OCI-LY3 (cell line): ENCODE measurements around the gene ESRRB.

Source experiments
- H2AFZ ChIP-seq: fragments of 200-600, 300-600 bp; shearing (Covaris generic); 2 replicates; pipeline ENCODE4 v1.6.0; 2014; ENCODE audit warnings: antibody characterized with exemption, low read depth, low read length
- H3K27ac ChIP-seq: fragments of 200-600, 300-600 bp; sonication (generic); 2 replicates; pipeline ENCODE4 v1.5.1; 2014; ENCODE audit warnings: mild to moderate bottlenecking, low read length, moderate library complexity, mixed read lengths
- H3K27me3 ChIP-seq: fragments of 200-600, 300-600 bp; sonication (generic); 2 replicates; pipeline ENCODE4 v1.6.1; 2014; ENCODE audit warnings: low read depth, low read length, mixed read lengths
- H3K36me3 ChIP-seq: fragments of 200-600, 300-600 bp; sonication (generic); replicated peaks from 2 replicates; pipeline ENCODE3; 2014; ENCODE audit warnings: low read depth, low read length, mixed read lengths
- H3K4me1 ChIP-seq: fragments of 300-600, 200-600 bp; sonication (generic); 2 replicates; pipeline ENCODE4 v1.6.1; 2014; ENCODE audit warnings: low read length, mixed read lengths
- H3K4me2 ChIP-seq: fragments of 200-600, 300-600 bp; sonication (generic); 2 replicates; pipeline ENCODE4 v1.6.1; 2014; ENCODE audit warnings: low read length, mixed read lengths
- H3K4me3 ChIP-seq: fragments of 300-600, 200-600 bp; sonication (generic); 2 replicates; pipeline ENCODE4 v1.5.1; 2014; ENCODE audit warnings: antibody characterized with exemption, mild to moderate bottlenecking, low read length, moderate library complexity
- H3K79me2 ChIP-seq: fragments of 300-600, 200-600 bp; shearing (Covaris generic); 2 replicates; pipeline ENCODE4 v1.6.1; 2014; ENCODE audit warnings: mild to moderate bottlenecking, low read length, mixed read lengths
- H3K9ac ChIP-seq: fragments of 300-600, 200-600 bp; shearing (Covaris generic); 2 replicates; pipeline ENCODE4 v1.6.0; 2014; ENCODE audit warnings: mild to moderate bottlenecking, low read length, moderate library complexity
- H3K9me3 ChIP-seq: fragments of 200-600, 300-600 bp; shearing (Covaris generic); 2 replicates; pipeline ENCODE4 v1.6.1; 2014; ENCODE audit warnings: low read length, mixed read lengths; ENCODE audit not compliant: insufficient read depth
- H4K20me1 ChIP-seq: fragments of 200-600, 300-600 bp; sonication (generic); 2 replicates; pipeline ENCODE4 v1.6.1; 2016; ENCODE audit warnings: low read length, mixed read lengths; ENCODE audit not compliant: insufficient read depth
- EZH2phosphoT487 ChIP-seq: fragments of 200-600 bp; shearing (Covaris generic); IDR thresholded peaks from 2 replicates; pipeline ENCODE4 v1.6.1; 2018; ENCODE audit warnings: antibody characterized with exemption, mixed run types, low read depth
- TF ChIP-seq, protein P1 (sequence below): fragments of 200-600, 300-600 bp; sonication (generic); IDR thresholded peaks from 2 replicates; pipeline ENCODE4 v1.5.1; 2014; ENCODE audit warnings: antibody characterized with exemption, low read length, low read depth

The ESRRB gene

GRCh38 chr14:76434220-76434619 lies 58.3 kb downstream of the ESRRB start:
- no peaks in the 10 kb centered on the region for H4K20me1 ChIP-seq
- H3K9ac ChIP-seq, result no peak overlapping the region
- H3K9me3 ChIP-seq, result no peaks in the 10 kb centered on the region
- no peaks in the 10 kb centered on the region for H3K27me3 ChIP-seq
- no peak overlapping the region for H3K4me2 ChIP-seq
- no peak overlapping the region for H3K4me3 ChIP-seq
- TF ChIP-seq EZH2phosphoT487, result no peak
- TF ChIP-seq, protein P1, sequence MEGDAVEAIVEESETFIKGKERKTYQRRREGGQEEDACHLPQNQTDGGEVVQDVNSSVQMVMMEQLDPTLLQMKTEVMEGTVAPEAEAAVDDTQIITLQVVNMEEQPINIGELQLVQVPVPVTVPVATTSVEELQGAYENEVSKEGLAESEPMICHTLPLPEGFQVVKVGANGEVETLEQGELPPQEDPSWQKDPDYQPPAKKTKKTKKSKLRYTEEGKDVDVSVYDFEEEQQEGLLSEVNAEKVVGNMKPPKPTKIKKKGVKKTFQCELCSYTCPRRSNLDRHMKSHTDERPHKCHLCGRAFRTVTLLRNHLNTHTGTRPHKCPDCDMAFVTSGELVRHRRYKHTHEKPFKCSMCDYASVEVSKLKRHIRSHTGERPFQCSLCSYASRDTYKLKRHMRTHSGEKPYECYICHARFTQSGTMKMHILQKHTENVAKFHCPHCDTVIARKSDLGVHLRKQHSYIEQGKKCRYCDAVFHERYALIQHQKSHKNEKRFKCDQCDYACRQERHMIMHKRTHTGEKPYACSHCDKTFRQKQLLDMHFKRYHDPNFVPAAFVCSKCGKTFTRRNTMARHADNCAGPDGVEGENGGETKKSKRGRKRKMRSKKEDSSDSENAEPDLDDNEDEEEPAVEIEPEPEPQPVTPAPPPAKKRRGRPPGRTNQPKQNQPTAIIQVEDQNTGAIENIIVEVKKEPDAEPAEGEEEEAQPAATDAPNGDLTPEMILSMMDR, result no peak
- no peaks in the 10 kb centered on the region for H3K36me3 ChIP-seq
- no peak overlapping the region for H2AFZ ChIP-seq
- no peaks in the 10 kb centered on the region for H3K4me1 ChIP-seq
- no peaks in the 10 kb centered on the region for H3K79me2 ChIP-seq
- H3K27ac ChIP-seq, result no peak overlapping the region

DNA sequence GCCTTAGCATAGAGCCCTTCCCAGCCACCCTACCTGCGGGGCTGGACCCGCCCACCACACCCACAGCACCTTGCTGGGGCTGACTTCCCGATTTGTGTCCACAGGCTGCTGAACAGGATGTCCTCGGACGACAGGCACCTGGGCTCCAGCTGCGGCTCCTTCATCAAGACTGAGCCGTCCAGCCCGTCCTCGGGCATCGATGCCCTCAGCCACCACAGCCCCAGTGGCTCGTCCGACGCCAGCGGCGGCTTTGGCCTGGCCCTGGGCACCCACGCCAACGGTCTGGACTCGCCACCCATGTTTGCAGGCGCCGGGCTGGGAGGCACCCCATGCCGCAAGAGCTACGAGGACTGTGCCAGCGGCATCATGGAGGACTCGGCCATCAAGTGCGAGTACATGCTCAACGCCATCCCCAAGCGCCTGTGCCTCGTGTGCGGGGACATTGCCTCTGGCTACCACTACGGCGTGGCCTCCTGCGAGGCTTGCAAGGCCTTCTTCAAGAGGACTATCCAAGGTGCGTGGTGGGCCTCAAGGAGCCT lies 63.4 kb downstream of the ESRRB start:
- no peak overlapping the region for H3K9ac ChIP-seq
- H2AFZ ChIP-seq, result no peak overlapping the region
- H3K36me3 ChIP-seq, result no peaks in the 10 kb centered on the region
- no peaks in the 10 kb centered on the region for H3K79me2 ChIP-seq
- H3K4me2 ChIP-seq, result no peak overlapping the region
- no peaks in the 10 kb centered on the region for H3K27me3 ChIP-seq
- no peaks in the 10 kb centered on the region for H3K9me3 ChIP-seq
- H4K20me1 ChIP-seq, result no peaks in the 10 kb centered on the region
- H3K4me1 ChIP-seq, result no peaks in the 10 kb centered on the region
- TF ChIP-seq, protein P1, result no peak
- no peak for TF ChIP-seq EZH2phosphoT487
- H3K27ac ChIP-seq, result no peak overlapping the region
- no peak overlapping the region for H3K4me3 ChIP-seq

DNA sequence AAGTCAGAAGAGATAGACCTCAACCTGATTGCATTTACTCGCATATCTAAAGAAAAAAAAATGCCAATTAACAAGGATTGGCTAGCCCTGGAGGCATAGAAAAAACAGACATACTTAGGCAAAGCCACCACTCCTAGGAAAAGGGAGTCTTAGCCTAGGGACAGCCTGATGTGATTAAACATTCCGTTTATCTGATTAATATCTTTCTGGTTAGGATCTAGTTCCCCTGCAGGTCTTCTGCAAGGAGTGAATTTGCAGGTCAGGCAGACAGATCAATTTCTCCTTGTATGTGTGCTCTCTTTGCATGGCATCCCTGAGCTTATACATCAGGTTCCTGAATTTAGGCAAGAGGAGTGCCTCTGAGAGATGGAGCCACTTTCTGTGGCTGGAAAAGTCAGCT lies 70.5 kb downstream of the ESRRB start:
- Histone ChIP-seq H3K4me1 (no peaks in the 10 kb centered on the region), H3K36me3 (no peaks in the 10 kb centered on the region), H4K20me1 (no peaks in the 10 kb centered on the region), H3K79me2 (no peaks in the 10 kb centered on the region), H3K4me2 (no peak overlapping the region), H3K4me3 (no peak overlapping the region), H3K27ac (no peak overlapping the region), H3K27me3 (no peaks in the 10 kb centered on the region; the same call in 1 of the 2 replicates), H2AFZ (no peak overlapping the region), H3K9me3 (no peaks in the 10 kb centered on the region), H3K9ac (no peak overlapping the region)
- TF ChIP-seq, protein P1, result no peak
- TF ChIP-seq EZH2phosphoT487, result no peak

DNA sequence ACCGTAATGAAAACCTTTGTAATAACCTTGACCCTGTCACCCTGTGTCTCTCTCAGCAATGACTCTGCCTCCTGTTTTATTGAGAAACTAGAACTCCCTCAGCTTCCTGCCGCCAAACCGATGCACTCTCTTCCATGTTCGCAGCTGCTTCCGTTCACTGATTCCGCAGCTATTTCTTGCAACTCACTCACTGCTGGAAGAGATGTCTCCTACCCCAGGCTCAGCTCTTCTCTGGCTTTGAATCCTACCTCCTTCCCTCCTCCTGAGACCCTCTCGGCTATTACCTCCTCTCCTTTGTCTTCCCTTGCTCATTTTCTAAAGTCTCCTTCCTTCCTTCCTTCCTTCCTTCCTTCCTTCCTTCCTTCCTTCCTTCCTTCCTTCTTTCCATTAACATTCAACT lies 71.0 kb downstream of the ESRRB start:
- no peaks in the 10 kb centered on the region for H3K9me3 ChIP-seq
- TF ChIP-seq, protein P1, result no peak
- TF ChIP-seq EZH2phosphoT487, result no peak
- H2AFZ ChIP-seq, result no peak overlapping the region
- H3K4me1 ChIP-seq, result no peaks in the 10 kb centered on the region
- no peak overlapping the region for H3K4me2 ChIP-seq
- H3K79me2 ChIP-seq, result no peaks in the 10 kb centered on the region
- no peaks in the 10 kb centered on the region for H4K20me1 ChIP-seq
- no peak overlapping the region for H3K27ac ChIP-seq
- no peak overlapping the region for H3K9ac ChIP-seq
- no peak overlapping the region for H3K4me3 ChIP-seq
- no peaks in the 10 kb centered on the region; the same call in 1 of the 2 replicates for H3K27me3 ChIP-seq
- no peaks in the 10 kb centered on the region for H3K36me3 ChIP-seq
